Renal pelvis (tissue), 4 donors: ENCODE data around the gene MXI1. TPM values are rescaled to one million over a fixed set of nuclear protein-coding genes. Genes with fewer than 3 reads are reported as not detected.

Source experiments
- DNase-seq: peaks from one replicate; pipeline ENCODE4 v3.0.0-alpha.2; 2013
- polyA plus RNA-seq, 3 donors: library from polyadenylated mRNA; unstranded; fragments of 120-200 nt; gene quantifications; one replicate each; pipeline ENCODE4 v1.2.1, GENCODE V29; 2013; ENCODE audit not compliant: insufficient read length in 3 of 3

Gene MXI1
- polyA plus RNA-seq, 3 donors = 40.0 to 47.7 (median 42.9) TPM

DNA sequence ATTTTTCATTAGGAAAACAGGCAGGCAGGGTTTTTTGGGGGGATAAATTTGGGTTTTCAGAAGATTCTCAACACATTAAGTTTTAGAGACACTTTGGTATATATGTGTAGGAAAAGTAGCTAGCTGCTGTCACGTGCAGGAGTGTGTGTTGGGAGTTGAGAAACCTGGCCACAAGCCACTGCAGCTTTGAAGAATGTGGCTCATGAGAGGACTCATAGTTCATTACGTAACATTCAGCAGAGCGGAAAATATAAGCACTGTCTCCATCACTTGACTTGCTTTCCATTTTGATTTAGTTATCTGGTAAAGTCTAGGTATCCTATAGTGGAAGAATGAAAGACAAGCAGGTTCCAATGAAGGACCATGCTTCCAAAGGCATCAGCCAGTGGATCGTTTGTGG lies 66.1 kb downstream of the MXI1 start:
- peak; percentile 22 for DNase-seq

DNA sequence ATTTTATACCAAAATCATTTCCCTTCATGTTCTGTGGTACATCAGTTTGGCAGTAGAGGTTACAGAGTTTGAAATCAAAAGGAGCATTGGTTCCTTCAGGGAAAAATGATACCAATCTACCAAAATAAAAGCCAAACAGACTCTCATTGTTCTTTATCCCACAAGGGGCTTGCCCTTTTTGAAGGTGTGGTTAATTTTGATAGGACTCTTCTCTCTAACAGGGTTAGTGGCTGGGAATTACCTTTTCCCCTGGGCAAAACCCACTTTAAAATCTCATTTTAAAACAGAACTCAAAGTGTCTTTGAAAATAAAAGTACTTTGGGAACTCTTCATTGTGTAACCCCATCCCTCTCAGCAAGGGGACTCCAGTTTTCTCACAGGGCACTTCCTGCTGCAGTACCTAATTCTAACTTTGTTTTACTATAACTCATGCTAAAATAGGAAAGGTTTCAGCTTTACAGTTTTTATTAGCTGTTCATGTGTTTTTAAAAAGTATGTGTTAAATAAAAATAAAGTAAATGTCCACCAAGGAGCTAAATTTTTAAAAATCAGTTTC lies 66.7 kb downstream of the MXI1 start:
- no peak for DNase-seq

- no peak for DNase-seq
Observed at GRCh38 chr10:110274647-110275046, 67.2 kb downstream of the MXI1 start.

GRCh38 chr10:110275128-110275729 lies 67.8 kb downstream of the MXI1 start:
- DNase-seq = no peak

- no peak for DNase-seq
Observed at GRCh38 chr10:110276603-110277002, 69.2 kb downstream of the MXI1 start.

GRCh38 chr10:110277591-110277990 lies 70.2 kb downstream of the MXI1 start:
- DNase-seq = no peak

DNA sequence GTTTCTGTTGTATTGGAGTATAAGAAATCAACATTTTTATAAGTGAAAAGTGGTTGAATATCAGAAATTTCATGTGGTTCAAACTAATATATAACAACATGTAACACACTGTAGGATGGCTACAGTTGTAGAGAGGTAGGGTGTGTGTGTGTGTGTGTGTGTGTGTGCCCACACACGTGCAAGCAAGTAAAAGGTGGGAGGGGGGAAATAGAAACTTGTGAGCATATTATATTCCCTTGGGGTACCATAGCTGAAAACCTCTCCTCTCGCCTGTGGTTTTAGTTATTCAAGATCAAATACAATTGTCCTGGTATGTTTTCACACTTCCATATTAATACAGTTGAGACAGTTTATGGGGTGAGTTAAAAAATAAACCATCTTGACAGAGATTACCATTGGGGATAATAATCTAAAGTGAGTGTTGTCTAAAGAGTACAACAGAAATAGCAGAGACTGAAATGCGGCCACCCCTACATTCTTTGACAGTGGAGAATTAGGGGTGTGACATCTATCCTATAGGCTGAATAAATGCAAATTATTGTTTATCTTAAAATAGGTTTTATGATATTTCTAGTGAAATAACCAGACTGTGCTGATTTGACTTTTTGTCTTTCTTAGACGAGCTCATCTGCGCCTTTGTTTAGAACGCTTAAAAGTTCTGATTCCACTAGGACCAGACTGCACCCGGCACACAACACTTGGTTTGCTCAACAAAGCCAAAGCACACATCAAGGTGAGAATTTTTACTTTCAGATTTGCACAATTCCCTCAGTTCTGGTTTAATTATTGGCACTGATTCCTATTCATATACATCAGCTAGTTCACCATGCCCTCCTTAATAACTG lies 71.4 kb downstream of the MXI1 start:
- DNase-seq = no peak

DNA sequence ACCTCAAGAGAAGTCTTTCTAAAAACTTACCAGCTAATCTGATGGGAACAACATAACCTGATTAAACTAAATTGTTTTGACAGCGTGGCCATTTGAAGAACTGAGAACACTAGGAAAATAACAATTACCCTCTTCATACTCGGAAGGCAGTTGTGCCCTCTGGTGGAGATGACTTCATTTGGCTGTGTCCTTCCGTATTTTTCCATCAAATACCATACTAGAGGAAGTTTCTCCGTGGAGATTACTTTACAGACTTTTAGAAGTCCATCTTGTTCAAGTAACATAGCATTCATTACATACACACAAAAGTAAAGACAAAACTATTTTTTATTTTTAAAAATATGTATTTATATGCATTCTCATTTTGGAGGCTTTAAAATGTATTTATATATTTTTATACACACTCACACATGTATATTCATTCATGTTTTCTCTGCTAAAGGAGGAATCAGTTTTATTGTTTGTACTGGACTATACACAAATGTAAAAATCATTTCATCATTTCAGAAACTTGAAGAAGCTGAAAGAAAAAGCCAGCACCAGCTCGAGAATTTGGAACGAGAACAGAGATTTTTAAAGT lies 72.1 kb downstream of the MXI1 start:
- DNase-seq = peak; percentile 66

DNA sequence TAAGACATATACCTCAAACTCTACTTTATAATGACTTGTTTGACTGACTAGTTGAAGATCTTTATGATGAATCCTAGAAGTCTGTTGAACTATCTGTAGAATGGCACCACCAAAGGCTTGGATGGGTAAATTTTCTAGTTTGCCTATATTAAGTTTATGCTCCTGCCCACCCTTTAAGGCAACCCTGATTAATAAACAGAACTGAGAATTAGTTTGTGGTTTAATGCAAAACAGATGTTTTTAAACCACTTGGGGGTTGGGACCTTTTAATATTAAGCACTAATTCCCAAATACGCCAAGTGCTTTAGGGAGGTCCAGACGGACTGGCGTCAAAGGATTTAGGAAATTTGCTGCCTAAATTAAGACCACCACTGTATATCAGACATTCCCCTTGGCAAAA lies 76.9 kb downstream of the MXI1 start:
- DNase-seq = no peak

- no peak for DNase-seq
Observed at GRCh38 chr10:110285501-110285900, 78.1 kb downstream of the MXI1 start.

DNA sequence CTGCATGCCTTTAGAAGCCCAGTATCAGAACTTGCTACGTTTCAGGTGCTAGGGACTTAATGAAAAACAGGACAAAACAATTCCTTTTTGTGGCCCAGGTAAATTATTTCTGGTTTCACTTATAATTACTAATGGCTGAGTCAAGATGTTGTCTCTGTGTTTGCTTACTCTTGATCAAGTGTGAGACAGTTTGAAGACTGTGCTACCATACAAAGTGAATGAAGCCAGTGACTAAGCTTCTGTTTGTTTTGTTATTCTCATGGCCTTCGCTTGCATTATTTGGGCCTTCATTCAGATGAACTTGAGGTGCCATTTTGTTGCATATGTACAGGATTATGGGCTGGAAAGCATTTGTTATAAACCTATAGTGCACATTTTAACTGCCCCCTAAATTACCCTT lies 79.4 kb downstream of the MXI1 start:
- DNase-seq = no peak

GRCh38 chr10:110296966-110297365 lies 89.6 kb downstream of the MXI1 start:
- DNase-seq = no peak

DNA sequence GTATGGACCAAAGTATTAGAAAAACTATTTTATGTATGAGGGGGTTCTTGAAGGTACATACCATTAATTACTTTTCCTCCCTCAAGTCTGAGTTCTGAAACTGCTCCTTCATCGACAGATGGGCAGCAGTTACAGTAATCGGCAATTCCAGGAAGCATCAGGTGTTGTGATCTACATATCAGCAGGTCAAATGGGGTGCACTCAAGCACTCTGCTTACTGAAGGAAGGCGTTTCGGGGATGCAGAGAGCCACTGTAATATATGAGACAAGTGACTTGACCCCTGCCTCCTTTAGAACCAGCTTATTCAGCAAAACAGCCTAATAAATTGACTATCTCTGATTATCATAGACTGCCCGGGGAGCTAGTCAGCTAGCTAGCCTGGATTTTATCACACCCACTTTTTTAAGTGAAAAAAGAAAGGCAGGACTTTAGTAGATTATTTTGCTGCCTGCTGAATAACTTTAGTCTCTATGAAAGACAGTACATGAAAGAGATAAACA lies 93.1 kb downstream of the MXI1 start:
- DNase-seq = no peak

DNA sequence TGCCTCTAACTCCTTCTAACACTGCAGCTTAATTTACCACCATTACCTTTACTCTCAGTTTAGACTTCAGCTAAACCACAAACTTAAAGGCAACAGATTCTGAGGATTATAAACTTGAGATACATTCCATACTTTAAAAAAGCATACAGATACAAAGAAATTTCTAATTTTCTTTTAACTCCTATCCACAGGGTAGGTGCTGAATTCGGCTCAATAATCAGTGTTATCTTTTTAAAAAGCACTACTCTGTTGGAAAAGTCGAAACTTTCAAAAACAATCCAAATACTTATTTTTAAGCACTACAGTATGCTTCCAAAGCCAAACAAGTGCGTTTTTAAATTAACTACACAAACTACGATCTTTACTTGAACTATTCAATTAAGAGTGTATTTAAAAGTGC lies 96.3 kb downstream of the MXI1 start:
- DNase-seq = no peak

DNA sequence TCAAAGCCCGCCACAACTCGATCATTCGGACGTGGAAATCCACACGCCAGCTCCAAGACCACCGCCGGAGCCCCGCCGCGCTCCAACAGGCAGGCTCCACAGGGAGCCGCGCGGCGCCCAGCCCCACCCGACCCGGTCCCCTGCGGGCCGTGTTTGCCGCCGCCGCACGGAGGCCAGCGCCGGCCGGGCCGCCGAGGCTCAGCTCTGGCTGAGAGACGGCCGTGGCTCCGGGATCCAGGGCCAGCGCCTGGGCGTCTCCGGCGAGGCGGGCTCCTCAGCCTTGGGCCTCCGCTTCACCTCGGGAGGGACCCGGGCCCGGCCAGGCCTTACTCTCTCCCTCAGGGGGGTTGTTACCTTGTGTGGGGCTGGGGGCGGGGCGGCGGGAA lies 97.0 kb downstream of the MXI1 start:
- DNase-seq = no peak

DNA sequence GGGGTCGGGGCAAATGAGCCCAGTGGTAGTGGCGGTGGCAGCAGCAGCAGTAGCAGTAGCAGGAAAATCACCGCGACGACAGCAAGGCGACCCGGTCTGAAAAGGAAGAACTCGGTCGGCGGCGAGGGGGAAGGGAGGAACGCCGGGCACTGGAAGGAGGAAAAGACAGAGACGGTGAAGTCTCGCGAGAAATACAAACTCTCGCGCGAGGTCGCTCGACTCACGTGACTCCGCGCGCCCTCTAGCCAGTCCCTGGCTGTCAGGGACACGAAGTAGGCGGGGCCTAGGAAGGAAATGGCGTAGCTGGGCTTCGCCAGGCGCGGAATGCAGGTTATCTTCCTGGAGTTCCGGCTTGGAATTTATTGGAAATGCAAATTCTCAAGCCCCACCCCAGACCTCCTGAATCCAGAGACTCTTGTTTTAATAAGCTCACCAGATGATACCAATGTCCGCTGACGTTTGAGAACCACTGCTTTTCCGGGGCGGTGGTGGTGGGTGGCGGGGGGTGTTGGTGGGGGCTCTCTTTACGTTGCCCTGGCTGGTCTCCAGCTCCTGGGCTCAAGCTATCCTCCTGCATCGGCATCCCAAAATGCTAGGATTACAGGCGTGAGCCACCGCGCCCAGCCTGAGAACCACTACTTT lies 97.5 kb downstream of the MXI1 start, which contains the start of gene SMNDC1:
TSS of gene SMNDC1 (minus strand) at position 141 of the 642 bp plus-strand sequence. CDS start 1,333 bp downstream, outside the sequence.
- DNase-seq = peak; percentile 99

DNA sequence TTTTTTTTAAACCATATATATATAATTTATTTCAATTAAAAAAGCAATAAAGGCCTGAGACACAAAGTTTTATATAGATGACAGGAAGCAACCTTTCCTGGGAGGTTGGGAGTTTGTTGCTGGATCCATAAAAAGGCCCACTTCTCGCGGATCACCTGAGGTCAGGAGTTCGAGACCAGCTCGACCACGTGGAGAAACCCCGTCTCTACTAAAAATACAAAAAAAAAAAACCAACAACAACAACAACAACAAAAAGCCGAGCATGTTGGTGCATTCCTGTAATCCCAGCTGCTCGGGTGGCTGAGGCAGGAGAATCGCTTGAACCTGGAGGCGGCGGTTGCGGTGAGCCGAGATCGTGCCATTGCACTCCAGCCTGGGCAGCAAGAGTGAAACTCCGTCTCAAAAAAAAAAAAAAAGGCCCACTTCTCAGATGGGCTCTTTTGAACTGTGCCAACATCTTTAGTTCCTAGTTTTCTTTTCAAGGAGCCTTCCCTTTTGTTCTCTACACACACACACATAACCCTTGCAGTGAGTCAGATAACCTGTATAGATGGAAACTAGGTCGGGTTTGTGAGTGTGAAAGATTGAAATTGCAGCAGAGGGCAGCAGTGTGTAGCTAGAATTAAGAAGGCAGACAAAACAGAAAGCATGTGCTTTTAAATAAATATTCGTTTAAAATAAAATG lies 98.5 kb downstream of the MXI1 start:
- peak; percentile 68 for DNase-seq

GRCh38 chr10:110306452-110306768 lies 99.0 kb downstream of the MXI1 start:
- DNase-seq = no peak

DNA sequence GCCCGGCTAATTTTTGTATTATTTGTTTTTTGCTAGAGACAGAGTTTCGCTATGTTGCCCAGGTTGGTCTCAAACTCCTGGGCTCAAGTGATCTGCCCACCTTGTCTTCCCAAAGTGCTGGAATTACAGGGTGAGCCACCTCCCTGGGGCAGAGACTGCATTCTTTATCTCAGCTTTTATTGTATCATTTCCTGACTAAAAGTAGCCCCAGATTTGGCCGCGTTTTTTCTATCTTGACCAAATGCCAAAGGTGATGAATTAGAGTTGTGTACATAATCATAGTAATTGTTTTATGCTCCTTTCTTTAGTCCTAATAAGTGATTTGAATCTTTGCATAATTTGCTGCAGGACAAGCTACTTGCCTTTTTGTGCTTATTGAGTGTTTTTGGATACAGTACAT lies 100.4 kb downstream of the MXI1 start:
- DNase-seq = no peak

- DNase-seq = no peak
Observed at GRCh38 chr10:110310741-110311140, 103.3 kb downstream of the MXI1 start.

DNA sequence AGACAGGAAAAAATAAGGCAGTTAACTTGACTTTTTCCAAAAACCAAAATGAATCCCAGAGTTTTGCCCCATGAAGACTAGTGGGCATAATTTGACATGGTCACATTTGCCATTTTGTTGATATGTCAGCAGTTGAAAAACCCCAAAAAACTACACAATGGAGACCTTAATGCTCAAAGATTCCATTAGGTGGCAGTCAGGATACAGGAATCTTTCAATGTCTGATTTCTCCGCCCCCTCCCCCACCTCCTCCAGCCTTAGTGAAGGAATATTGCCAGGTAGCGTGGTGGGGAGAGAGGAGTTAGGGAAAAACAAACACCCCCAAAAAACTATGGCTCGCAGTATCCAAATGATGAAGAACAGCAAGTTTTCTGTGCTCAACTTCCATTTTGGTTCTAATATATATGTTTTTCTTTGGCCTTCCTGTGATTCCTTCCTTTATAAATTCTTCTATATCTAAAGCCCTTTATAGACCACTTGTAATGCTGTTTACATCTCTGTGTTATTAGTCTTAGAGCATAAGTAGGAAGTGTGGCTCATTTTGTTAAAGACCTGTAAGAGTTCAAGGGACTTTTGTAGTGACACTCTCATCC lies 104.0 kb downstream of the MXI1 start:
- peak; percentile 68 for DNase-seq
